GM23338 (cell line): ENCODE data around the gene FAM76A. TPM values are rescaled to one million over a fixed set of nuclear protein-coding genes. Genes with fewer than 3 reads are reported as not detected.

Experiments
- ATAC-seq: fragments of 200-7000 bp; cut with Tn5 transposase; 3 replicates; pipeline ENCODE4 v1.9.1; 2020
- DNase-seq: peaks from one replicate; pipeline ENCODE4 v3.0.0-alpha.2; 2015; ENCODE audit warnings: low spot score
- H2AFZ ChIP-seq: fragments of 200-600 bp; sonication (generic); 2 replicates; pipeline ENCODE4 v1.8.0; 2016; ENCODE audit warnings: antibody characterized with exemption, mild to moderate bottlenecking, moderate library complexity
- H3F3A ChIP-seq: fragments of 200-600 bp; sonication (generic); replicated peaks from 2 replicates; pipeline ENCODE4 v1.8.0; 2017; ENCODE audit warnings: antibody characterized with exemption, mixed run types, low read depth
- H3K27ac ChIP-seq: fragments of 200-600 bp; sonication (generic); 2 replicates; pipeline ENCODE4 v1.6.1; 2016; ENCODE audit warnings: low read depth
- H3K27me3 ChIP-seq: fragments of 200-600 bp; sonication (generic); 2 replicates; pipeline ENCODE4 v1.8.0; 2016; ENCODE audit warnings: mild to moderate bottlenecking, mixed run types, moderate library complexity; ENCODE audit not compliant: insufficient read depth
- H3K36me3 ChIP-seq: fragments of 200-600 bp; sonication (generic); 2 replicates; pipeline ENCODE4 v1.8.0; 2016; ENCODE audit warnings: mild to moderate bottlenecking; ENCODE audit not compliant: insufficient read depth
- H3K4me1 ChIP-seq: fragments of 200-600 bp; sonication (generic); 2 replicates; pipeline ENCODE4 v1.8.0; 2016; ENCODE audit warnings: mild to moderate bottlenecking, moderate library complexity; ENCODE audit not compliant: insufficient read depth
- H3K4me2 ChIP-seq: fragments of 200-600 bp; sonication (generic); 2 replicates; pipeline ENCODE4 v1.7.1; 2017; ENCODE audit warnings: mixed run types
- H3K4me3 ChIP-seq: fragments of 200-600 bp; sonication (generic); 2 replicates; pipeline ENCODE4 v1.6.1; 2016; ENCODE audit warnings: mixed run types
- H3K79me2 ChIP-seq: fragments of 200-600 bp; sonication (generic); replicated peaks from 2 replicates; pipeline ENCODE4 v1.8.0; 2017; ENCODE audit warnings: mild to moderate bottlenecking; ENCODE audit not compliant: insufficient read depth
- H3K9me2 ChIP-seq: fragments of 200-600 bp; sonication (generic); 2 replicates; pipeline ENCODE4 v1.8.0; 2017; ENCODE audit not compliant: insufficient read depth
- H4K20me1 ChIP-seq: fragments of 200-600 bp; sonication (generic); replicated peaks from 2 replicates; pipeline ENCODE4 v1.8.0; 2017; ENCODE audit warnings: mild to moderate bottlenecking; ENCODE audit not compliant: insufficient read depth
- H3K27ac Mint-ChIP-seq: 2 replicates; pipeline ENCODE4 v1.8.0; 2020; ENCODE audit warnings: inconsistent platforms, mild to moderate bottlenecking, moderate library complexity, mixed read lengths
- H3K27me3 Mint-ChIP-seq: 3 replicates; pipeline ENCODE4 v1.8.0; 2022; ENCODE audit warnings: low read depth, mild to moderate bottlenecking, moderate library complexity, mixed read lengths, inconsistent platforms; ENCODE audit not compliant: insufficient read depth, poor library complexity
- H3K36me3 Mint-ChIP-seq: 3 replicates; pipeline ENCODE4 v1.8.0; 2021; ENCODE audit warnings: low read depth, mild to moderate bottlenecking, inconsistent platforms, moderate library complexity, mixed read lengths
- H3K4me1 Mint-ChIP-seq: 3 replicates; pipeline ENCODE4 v1.8.0; 2020; ENCODE audit warnings: mild to moderate bottlenecking, inconsistent platforms, mixed read lengths
- H3K4me3 Mint-ChIP-seq: 3 replicates; pipeline ENCODE4 v1.8.0; 2021; ENCODE audit warnings: moderate library complexity, mild to moderate bottlenecking, inconsistent platforms, mixed read lengths
- H3K9me3 Mint-ChIP-seq: 3 replicates; pipeline ENCODE4 v1.8.0; 2020; ENCODE audit warnings: moderate library complexity, mild to moderate bottlenecking, inconsistent platforms, mixed read lengths
- CREB1 ChIP-seq: fragments of 250-450 bp; sonication (Bioruptor Pico); IDR thresholded peaks from 2 replicates; pipeline ENCODE4 v1.5.0; 2020; ENCODE audit warnings: low read depth, mild to moderate bottlenecking, moderate library complexity
- EZH2 ChIP-seq: fragments of 200-600 bp; sonication (generic); IDR thresholded peaks from one replicate; pipeline ENCODE4 v1.8.0; 2017; ENCODE audit warnings: antibody characterized with exemption, mild to moderate bottlenecking, low read depth; ENCODE audit not compliant: unreplicated experiment
- JUNB ChIP-seq: IDR thresholded peaks from one replicate; pipeline ENCODE4 v1.6.1; 2016; ENCODE audit warnings: antibody characterized with exemption; ENCODE audit not compliant: unreplicated experiment
- POLR2AphosphoS5 ChIP-seq: IDR thresholded peaks from 2 replicates; pipeline ENCODE4 v1.6.1; 2016; ENCODE audit warnings: antibody characterized with exemption, low read depth
- STAT1 ChIP-seq: IDR thresholded peaks from one replicate; pipeline ENCODE4 v1.6.1; 2016; ENCODE audit warnings: antibody characterized with exemption; ENCODE audit not compliant: unreplicated experiment
- ZNF114 ChIP-seq: fragments of 250-450 bp; sonication (Bioruptor Pico); IDR thresholded peaks from 2 replicates; pipeline ENCODE4 v1.5.0; 2020; ENCODE audit warnings: mild to moderate bottlenecking, moderate library complexity
- ZNF331 ChIP-seq: fragments of 250-450 bp; sonication (Bioruptor Pico); IDR thresholded peaks from 2 replicates; pipeline ENCODE4 v1.5.0; 2020; ENCODE audit warnings: low read depth, mild to moderate bottlenecking, moderate library complexity
- long read RNA-seq: library from polyadenylated mRNA; unstranded; transcript quantifications from one replicate; pipeline ENCODE4 v2.0.0, GENCODE V29; 2020; ENCODE audit not compliant: unreplicated experiment
- polyA plus RNA-seq: library from polyadenylated mRNA; unstranded; fragments of >200 nt; fragmentation: Nextera tagmentation; extraction: Ambion mirVana; gene quantifications from 2 replicates; pipeline ENCODE4 v1.2.1, GENCODE V29; 2016
- total RNA-seq: library from RNA; depleted of rRNA; stranded (reverse); fragments of >200 nt; shearing (Covaris generic); gene quantifications from 2 replicates; pipeline ENCODE4 v1.2.3, GENCODE V29; 2014; rRNA removed
- TF ChIP-seq, protein P1 (sequence below), 2 experiments: fragments of 200-600 bp in 1 of 2; sonication (generic) in 1 of 2; conservative IDR thresholded peaks; 2 replicates each; pipeline versions ENCODE4 v1.5.1 to v1.6.1; 2016 to 2017; ENCODE audit warnings: antibody characterized with exemption in 2 of 2, low read depth in 2 of 2, mild to moderate bottlenecking in 2 of 2, moderate library complexity in 1 of 2
- TF ChIP-seq, protein P2 (sequence below): IDR thresholded peaks from 2 replicates; pipeline ENCODE4 v1.6.1; 2016; ENCODE audit warnings: antibody characterized with exemption

FAM76A gene
- total RNA-seq (12.5 and 22.6 TPM in 2 replicates), polyA plus RNA-seq (12.7 and 13.8 TPM in 2 replicates)
- long read RNA-seq, partial matches to known transcripts: 2 of 8 reads
- long read RNA-seq, other reads (novel, unspliced or antisense): 3 of 8 reads

DNA sequence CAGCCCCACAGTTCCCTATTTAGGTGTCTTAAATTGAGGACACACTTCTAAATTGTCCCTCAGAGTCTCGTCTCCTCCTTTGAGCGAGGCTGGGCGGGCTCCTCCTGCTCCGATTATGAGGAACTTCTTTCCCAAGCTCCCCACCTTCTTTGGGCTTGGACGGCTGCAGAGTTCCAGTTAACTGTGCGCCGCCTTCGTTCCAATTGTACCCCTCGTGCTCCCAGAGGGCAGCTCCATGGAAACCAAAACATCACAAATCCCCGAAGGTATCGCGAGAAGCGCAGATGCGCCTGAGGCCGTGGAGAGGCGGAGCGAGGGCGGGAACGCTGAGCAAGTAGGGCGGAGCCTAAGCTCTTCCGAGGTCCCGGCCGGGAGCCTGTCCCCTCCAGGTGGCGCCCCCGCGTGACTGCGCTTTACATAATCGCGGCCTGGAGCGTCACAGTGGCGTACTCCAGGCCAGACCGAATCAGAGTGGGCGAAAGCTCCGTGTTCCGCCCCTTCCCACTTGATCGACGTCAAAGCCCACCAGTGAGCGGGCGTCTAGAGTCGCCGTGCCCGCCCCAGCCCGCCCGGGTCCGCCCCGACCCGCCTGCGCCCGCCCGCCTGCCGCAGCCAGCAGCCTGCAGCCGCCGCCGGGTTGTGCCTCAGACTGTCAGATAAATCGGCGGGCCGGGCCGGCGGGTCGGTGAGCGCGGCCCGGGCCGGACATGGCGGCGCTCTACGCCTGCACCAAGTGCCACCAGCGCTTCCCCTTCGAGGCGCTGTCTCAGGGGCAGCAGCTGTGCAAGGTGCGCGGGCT, at the start of gene FAM76A:
Gene FAM76A, plus strand, starts transcription at position 588 of the 799 bp plus-strand sequence. Its CDS starts 120 bp downstream, at position 708.
- H3K4me3 Mint-ChIP-seq: peak within 1 kb of the TSS; percentile 83
- H3K27me3 Mint-ChIP-seq: peaks cover 12% of the 10 kb centered on the region
- H3K4me1 Mint-ChIP-seq: peaks cover 10% of the 10 kb centered on the region
- Histone ChIP-seq H3K27me3 (no peaks in the 10 kb centered on the region), H3K9me2 (no peaks in the 10 kb centered on the region), H4K20me1 (no peaks in the 10 kb centered on the region), H2AFZ (peak within 1 kb of the TSS; percentile 97), H3K4me2 (peak within 1 kb of the TSS; percentile 93), H3K36me3 (no peaks in the 10 kb centered on the region), H3K79me2 (0 out of 2 replicates have a peak, but pooled peaks cover 6% of the 10 kb centered on the region), H3K4me3 (peak within 1 kb of the TSS; percentile 94), H3F3A (peaks cover 16% of the 10 kb centered on the region; the same call in 1 of the 2 replicates), H3K27ac (peak within 1 kb of the TSS; percentile 89), H3K4me1 (peaks cover 17% of the 10 kb centered on the region; the same call in 1 of the 2 replicates)
- ATAC-seq (peak; percentile 94), DNase-seq (peak; percentile 100)
- H3K9me3 Mint-ChIP-seq: no peaks in the 10 kb centered on the region
- peaks cover 3% of the 10 kb centered on the region; the same call in 1 of the 3 replicates for H3K36me3 Mint-ChIP-seq
- peak within 1 kb of the TSS; percentile 98 for H3K27ac Mint-ChIP-seq
- TF ChIP-seq POLR2AphosphoS5 (peak; percentile 58; the same call in 1 of the 2 replicates), CREB1 (CRISPR knock-in tag) (peak; percentile 96), ZNF114 (CRISPR knock-in tag) (no peak), EZH2 (no peak)
- TF ChIP-seq, protein P1, sequence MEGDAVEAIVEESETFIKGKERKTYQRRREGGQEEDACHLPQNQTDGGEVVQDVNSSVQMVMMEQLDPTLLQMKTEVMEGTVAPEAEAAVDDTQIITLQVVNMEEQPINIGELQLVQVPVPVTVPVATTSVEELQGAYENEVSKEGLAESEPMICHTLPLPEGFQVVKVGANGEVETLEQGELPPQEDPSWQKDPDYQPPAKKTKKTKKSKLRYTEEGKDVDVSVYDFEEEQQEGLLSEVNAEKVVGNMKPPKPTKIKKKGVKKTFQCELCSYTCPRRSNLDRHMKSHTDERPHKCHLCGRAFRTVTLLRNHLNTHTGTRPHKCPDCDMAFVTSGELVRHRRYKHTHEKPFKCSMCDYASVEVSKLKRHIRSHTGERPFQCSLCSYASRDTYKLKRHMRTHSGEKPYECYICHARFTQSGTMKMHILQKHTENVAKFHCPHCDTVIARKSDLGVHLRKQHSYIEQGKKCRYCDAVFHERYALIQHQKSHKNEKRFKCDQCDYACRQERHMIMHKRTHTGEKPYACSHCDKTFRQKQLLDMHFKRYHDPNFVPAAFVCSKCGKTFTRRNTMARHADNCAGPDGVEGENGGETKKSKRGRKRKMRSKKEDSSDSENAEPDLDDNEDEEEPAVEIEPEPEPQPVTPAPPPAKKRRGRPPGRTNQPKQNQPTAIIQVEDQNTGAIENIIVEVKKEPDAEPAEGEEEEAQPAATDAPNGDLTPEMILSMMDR (conservative IDR thresholded peaks at IDR 0.05; ENCODE audit: low read depth in 2 of 2): peak in 1 of 2 experiments; percentile 65; a peak in 2 of 4 replicates

DNA sequence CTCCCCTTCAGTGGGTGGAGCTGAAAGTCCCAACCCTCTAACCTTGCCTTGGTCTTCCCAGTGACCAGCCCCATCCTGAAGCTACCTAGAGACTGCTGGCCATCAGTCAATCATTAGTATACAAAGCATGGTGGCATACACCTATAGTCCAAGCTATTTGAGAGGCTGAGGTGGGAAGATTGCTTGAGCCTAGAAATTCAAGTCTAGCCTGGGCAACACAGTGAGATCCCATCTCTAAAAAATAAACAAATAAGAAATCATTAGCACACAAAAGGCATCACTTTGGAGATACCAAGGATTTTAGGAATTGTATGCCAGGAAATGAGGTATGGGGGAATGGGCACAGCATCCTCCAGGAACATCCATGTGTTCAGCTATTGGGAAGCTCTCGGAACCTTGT, 49.4 kb upstream of the FAM76A start:
- H3K36me3 Mint-ChIP-seq: peaks cover 15% of the 10 kb centered on the region
- peaks cover 6% of the 10 kb centered on the region; the same call in 1 of the 2 replicates for H3F3A ChIP-seq
- H3K27me3 Mint-ChIP-seq: no peaks in the 10 kb centered on the region
- H3K9me2 ChIP-seq: no peaks in the 10 kb centered on the region
- peaks cover 12% of the 10 kb centered on the region; the same call in 2 of the 3 replicates for H3K4me1 Mint-ChIP-seq
- H3K27ac ChIP-seq: no peak overlapping the region
- no peaks in the 10 kb centered on the region; the same call in 1 of the 2 replicates for H3K36me3 ChIP-seq
- H3K9me3 Mint-ChIP-seq: peaks cover 34% of the 10 kb centered on the region
- H3K27ac Mint-ChIP-seq: no peak overlapping the region
- H3K79me2 ChIP-seq: no peaks in the 10 kb centered on the region
- no peaks in the 10 kb centered on the region; the same call in 1 of the 2 replicates for H3K4me1 ChIP-seq
- no peaks in the 10 kb centered on the region for H4K20me1 ChIP-seq
- no peak overlapping the region for H2AFZ ChIP-seq
- ATAC-seq: no peak
- H3K27me3 ChIP-seq: no peaks in the 10 kb centered on the region
- H3K4me3 Mint-ChIP-seq: no peak overlapping the region
- H3K4me2 ChIP-seq: no peak overlapping the region
- H3K4me3 ChIP-seq: no peak overlapping the region
- TF ChIP-seq EZH2 (no peak), ZNF331 (CRISPR knock-in tag) (no peak), JUNB (no peak), STAT1 (no peak), CREB1 (CRISPR knock-in tag) (no peak)
- TF ChIP-seq, protein P2, sequence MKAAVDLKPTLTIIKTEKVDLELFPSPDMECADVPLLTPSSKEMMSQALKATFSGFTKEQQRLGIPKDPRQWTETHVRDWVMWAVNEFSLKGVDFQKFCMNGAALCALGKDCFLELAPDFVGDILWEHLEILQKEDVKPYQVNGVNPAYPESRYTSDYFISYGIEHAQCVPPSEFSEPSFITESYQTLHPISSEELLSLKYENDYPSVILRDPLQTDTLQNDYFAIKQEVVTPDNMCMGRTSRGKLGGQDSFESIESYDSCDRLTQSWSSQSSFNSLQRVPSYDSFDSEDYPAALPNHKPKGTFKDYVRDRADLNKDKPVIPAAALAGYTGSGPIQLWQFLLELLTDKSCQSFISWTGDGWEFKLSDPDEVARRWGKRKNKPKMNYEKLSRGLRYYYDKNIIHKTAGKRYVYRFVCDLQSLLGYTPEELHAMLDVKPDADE: no peak
- no peak for DNase-seq
